GM19328 (cell line): ENCODE data around the gene SYCP1.
"Not testable (repeated sequence)": the region's sequence is repeated elsewhere in the genome, so short reads cannot be mapped to it uniquely, and the experiment has no call there.

Experiments
- ATAC-seq: cut with Tn5 transposase; IDR thresholded peaks from one replicate; pipeline ENCODE4 v1.9.1; 2021; ENCODE audit warnings: mild to moderate bottlenecking, moderate library complexity; ENCODE audit not compliant: unreplicated experiment

The SYCP1 gene

DNA sequence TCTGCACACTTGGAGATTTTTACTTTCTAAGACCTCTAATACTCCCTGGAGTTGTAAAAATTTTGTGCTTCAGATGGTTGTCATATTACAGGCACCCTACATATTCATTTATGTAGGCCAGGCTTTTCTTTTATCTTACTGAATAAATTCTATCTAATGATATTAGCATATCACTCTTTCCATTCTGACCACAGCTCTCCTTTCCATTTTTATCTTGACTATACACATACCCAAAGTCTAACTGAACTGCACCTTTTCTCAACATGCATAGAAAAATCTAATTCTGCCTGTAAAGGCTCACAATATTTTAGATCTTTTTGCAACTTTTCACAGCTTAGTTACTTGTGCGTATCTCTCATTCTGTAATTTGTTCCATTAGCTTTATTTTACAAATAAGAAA, 122.2 kb downstream of the SYCP1 start:
- no peak for ATAC-seq

DNA sequence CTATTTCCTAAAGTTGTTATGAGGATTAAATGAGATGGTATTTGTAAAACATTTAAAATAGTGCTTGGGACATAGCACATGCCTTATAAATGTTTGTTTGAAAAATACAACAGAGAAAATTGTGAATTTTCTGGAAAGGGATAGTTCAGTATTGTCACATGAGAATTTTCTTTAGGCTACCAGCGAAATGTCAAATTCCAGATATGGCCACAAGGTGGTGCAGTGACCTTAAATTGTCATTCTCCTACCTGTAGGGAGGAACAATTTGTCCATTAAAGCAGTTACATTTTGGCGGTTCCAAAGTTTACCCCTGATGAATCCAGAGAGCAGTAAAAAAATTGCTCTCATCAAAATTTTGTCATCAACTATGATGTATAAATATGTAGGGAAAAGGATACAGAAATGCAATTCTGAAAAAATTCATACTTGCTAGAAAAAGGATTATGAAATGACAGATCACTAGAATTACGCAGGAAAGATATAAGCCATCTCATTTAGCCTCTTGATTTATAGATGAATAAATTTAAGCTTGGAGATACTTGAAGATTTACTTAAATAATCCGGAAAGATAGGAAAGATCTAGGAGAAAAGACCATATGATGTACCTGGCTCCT, 124.7 kb downstream of the SYCP1 start:
- ATAC-seq, result peak; percentile 51

DNA sequence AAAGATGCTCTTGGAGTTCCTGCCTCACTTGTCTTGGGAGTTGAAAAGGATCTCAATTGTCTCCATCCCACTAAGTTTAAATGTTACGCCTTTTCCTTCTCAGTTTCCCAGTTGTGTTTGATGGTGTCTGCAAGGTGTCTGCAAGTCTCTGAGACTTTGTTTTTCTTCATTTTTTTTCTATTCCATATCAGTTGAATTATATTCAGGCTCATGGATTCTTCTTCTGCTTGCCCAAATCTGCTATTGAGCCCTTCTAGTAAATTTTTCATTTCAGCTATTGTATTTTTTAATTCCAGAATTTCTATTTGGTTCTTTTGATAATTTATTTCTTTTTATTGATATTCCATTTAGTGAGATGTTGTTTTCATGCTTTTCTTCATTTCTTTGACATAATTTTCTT, 127.6 kb downstream of the SYCP1 start:
- no peak for ATAC-seq

DNA sequence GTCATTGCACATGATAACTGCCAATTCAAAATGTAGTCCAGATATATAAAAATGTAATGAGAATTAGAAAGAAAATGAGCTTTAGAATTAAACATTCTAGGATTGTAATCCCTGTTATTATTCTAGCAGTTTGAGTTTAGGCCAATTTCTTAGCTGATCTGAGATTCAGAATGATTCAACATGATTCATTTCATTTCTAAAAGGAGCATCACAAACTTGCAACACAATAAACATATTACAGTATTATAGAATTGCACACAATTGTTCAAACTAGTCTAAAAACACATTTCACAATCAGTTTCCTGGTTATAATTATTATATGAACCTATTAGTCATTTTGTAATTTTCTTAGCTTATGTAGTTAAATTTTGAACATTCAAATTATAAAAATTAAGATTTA, 131.6 kb downstream of the SYCP1 start:
- no peak for ATAC-seq

DNA sequence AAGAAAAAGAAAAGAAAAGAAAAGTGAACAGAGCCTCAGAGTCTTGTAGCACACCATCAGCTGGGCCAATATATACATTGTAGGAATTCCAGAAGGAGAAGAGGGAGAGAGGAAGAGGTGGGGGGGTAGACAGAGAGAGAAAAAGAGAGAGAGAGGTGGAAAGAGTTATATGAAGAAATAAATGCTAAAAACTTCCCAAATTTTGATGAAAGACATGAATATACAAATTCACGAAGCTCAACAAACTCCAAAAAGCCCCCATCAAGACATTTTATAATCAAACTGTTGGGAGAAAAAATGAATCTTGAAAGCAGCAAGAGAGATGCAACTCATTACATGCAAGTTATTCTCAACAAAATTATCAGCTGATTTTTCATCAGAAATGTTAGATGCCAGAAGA, 133.4 kb downstream of the SYCP1 start:
- no peak for ATAC-seq

DNA sequence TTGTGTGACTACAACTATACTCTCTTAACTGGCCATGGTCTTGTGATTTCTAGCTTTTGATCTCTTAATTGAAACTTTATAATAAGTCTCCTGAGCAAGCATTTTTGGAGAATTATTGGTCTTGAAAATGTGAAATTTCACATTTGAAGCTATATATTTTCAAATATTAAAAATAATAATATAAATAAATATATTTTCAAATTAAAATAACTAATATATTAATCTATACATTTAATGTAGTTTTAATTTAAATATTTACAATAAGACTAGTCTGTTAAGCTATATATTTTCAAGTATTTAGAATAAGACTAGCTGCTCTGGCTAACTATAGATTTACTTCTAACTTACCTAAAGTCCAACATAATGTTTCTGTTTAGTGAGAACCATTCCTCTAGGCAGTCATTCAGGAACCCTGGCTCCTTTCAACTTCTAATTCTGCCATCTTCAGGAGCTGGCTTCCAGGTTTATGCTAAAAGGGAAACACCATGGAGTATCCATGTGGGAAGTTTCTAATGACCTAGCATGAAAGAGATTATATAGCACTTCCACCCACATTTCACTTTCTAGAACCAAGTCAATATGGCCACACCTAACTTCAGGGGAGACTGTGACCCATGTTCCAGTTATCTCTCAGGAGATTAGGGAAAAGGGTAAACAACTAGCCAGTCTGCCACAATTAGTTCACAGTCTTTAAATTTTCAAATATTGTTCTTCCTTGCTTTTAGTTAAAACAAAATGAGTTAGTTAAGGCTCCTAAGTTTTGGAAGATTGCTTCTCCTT, 143.0 kb downstream of the SYCP1 start:
- ATAC-seq, result no peak

DNA sequence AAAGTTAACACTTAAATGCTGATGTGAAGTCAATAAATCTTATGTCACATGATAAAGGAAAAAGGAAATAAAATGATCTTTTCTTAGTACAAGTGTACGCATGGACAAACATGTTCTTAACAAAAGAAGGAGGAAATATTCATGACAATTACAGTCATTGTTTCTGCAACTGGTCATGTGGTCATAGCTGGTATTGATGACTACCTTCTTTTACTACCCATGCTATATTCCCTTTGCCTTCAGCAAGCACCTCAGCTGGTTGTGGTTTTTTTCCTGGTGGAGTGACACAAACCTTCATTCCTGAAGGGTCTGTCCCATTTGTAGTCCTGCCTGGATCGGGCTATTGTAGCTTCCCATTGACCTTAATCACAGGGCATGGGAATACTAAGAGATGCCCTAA, 151.5 kb downstream of the SYCP1 start:
- no peak for ATAC-seq

DNA sequence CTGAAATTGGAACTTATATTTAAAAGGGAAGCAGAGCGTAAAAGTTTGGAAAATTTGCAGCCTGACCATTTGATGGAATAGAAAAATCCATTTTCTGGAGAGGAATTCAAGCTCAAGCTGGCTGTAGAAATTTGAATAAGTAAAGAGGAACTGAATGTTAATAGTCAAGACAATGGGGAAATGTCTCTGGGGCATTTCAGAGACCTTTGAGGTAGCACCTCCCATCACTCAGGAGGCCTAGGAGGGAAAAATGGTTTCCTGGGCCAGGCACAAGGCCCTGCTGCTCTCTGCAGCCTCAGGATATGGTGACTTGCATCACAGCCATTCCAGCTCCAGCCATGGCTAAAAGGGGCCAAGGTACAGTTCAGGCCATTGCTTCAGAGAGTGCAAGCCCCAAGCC, 157.3 kb downstream of the SYCP1 start:
- ATAC-seq, result no peak

DNA sequence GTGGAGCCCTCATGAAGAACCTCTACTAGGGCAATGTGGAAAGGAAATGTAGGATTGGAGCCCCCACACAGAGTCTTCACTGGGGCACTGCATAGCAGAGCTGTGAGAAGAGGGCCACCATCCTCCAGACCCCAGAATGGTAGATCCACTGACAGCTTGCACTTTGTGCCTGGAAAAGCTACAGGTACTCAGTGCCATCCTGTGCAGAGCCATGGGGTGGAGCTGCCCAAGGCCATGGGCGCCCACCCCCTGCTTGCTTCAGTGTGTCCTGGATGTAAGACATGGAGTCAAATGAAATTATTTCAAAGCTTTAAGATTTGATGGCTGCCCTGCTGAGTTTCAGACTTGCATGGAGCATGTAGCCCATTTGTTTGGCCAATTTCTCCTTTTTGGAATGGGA, 157.8 kb downstream of the SYCP1 start:
- ATAC-seq, result no peak

DNA sequence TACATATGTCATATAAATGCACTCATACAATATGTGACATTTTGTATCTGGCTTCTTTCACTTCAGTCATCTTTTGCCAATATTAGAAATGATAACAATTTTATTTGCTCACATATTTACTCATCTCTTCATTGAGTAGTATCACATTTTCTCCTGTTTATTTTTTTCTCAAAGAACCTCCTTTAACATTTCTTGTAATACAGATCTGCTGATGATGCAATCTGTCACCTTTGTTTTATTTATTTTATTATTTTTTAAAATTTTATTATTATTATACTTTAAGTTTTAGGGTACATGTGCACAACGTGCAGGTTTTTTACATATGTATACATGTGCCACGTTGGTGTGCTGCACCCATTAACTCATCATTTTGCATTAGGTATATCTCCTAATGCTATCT, 159.1 kb downstream of the SYCP1 start:
- ATAC-seq, result no peak

DNA sequence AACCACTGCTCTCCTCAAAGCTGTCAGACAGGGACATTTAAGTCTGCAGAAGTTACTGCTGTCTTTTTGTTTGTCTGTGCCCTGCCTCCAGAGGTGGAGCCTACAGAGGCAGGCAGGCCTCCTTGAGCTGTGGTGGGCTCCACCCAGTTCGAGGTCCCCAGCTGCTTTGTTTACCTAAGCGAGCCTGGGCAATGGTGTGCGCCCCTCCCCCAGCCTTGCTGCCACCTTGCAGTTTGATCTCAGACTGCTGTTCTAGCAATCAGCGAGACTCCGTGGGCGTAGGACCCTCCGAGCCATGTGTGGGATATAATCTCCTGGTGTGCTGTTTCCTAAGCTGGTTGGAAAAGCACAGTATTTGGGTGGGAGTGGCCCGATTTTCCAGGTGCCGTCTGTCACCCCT, 164.9 kb downstream of the SYCP1 start:
- not testable (repeated sequence) for ATAC-seq

DNA sequence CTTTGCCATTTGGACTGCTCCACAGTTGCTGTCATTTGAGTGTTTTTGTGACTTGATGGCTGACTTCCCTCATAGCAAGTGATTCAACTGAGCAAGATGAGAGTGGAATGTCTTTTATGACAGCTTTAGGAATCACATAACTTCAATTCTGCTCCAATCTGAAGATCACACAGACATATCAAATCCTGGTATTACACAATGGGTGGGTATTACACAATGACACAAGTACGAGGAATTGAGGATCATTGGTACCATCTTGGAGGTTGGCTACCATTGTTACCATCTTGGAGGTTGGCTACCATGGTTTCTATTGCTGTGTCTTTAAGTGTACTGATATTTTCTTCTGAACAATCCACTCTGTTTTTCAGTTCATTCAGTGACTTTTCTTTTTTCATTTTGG, 166.5 kb downstream of the SYCP1 start:
- ATAC-seq, result no peak

DNA sequence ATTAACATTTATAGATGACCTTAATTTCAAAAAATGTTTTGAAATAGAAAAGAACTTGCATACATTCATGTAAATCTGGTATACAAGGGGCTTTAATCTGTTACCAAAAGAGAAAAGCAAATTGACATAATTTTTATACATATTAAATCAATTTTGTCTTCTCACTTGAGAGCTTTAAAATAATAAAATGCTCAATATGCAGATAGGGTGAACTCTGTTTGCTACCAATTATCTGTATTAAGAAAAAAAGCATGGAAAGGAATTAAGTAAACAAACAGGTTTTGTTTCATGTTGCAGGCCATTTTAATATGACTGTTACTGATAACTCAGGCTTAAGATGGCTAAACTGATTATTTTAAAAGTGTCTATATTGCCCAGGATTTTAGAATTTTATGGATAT, 168.9 kb downstream of the SYCP1 start:
- ATAC-seq, result no peak

DNA sequence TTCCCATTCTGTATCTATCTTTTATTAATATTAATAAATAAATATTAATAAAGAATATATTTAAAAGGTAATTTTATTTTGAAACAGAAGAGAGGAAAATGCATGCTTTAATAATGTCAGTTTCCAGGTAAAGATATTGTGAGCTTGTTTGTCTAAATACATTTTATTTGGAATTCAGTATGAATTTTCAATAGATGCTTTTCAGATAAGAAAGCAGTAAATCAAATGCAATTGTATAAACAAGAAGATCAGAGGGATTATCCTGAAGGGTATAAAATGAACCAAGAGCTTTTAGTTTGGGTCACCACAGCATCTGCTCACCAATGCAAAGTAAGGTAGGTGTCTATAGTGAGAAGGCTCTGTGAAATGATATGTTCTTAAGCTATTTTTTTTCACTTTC, 174.9 kb downstream of the SYCP1 start, which contains the start of gene TSHB:
Gene TSHB, plus strand, starts transcription at position 301 of the 400 bp plus-strand sequence. CDS start 3,537 bp downstream, outside the sequence.
- no peak for ATAC-seq

DNA sequence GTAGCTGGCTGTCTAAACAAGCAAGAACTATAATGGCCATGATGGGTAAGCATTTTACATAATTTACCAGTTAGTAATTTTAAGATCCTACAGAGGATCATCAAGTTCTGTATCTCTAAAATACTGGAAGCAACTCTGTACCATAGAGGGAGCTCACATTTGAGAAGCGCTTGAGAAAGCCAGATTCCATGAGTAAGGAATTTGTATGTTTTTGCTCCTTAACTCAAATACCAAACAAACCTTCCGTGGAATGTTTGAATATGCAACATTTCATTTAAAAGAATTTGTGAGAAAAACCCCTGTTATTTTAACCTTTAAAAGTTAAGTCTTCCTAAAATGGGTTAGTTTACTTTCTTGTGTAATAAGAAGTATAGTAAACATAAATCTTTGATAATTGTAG, 176.9 kb downstream of the SYCP1 start:
- no peak for ATAC-seq

DNA sequence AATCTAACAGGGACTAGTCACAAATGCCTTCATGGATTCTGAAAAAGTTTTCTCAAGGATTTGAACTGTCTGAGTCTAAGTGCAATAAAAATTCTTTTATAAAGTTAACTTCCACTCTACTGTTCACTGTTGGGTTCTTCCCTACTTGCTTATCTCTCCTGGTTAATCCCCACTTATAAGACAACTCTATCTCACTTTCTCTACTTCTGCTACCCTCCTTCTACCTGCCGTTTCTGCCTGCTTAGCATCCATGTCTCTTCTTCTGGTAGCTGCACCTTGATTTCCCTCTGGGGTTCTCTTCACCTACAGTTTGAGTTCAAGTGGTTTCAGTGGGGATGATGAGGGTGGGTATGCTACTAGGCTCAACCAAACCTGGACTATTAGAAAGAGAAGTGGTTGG, 181.0 kb downstream of the SYCP1 start:
- no peak for ATAC-seq

DNA sequence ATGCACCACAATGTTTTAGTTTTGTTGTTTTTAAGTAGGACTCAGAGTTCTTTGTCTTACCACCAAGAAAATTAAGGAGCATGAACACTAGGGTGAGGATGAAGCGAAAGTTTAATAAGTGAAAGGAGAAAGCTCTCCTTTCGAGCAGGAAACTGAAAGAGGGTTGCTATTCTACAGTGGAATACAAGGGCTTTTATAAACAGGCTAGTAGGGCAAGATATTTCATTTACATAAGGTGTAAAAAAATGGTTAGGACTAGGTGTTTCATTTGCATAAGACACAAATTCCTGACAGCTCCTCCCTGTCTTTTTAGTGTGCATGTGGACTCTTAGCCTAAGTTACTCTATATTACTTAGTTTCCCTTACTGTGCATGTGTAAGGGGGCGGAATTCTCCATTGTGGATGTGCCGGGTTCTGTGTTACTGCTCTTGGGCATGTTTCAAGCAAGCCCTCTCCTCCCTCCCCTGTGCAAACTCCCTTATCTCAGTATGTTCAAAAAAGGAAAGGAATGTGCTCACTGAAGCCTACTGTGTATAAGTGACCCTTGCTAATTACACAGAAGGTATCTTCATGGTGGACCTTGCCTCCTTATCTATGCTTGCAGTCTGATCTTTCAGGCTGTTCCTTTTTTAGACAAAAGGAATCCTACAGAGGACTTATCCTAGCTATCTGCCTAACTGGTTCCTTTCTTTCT, 182.3 kb downstream of the SYCP1 start:
- no peak for ATAC-seq

DNA sequence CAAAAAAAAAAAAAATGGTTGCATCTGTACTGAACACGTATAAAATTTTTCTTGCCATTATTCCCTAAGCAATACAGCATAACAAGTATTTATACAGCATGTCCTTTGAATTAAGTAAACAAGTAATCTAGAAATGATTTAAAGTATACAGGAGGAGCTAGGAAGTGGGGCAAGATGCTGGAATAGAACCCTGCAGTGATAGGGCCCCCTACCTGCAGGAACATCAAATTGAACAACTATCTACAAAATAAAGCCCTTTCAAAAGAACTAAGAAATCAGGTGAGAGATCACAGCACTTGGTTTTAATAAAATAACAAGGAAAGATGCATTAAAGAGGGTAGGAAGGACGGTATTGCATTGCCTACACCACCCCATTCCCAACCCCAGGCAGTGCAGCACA, 185.8 kb downstream of the SYCP1 start:
- ATAC-seq, result no peak

DNA sequence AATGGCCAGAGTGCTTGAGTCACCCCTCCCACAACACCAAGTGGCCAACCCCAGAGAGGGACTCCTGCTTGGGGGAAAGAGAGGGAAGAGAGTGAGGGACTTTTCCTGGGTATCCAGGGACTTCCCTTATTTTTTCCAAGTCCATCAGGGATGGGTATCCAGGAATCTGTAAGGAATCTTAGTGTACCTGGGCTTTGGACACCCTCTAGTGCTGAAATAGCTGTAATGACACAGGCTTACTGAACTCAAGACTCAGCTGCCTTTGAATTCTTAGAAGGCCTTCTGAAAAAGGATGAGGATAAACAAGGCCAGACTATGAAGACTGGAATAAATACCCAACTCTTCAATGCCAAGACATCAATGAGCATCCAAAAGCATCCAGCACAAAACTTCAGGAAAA, 187.0 kb downstream of the SYCP1 start:
- no peak for ATAC-seq
